GM12878 (cell line): Measurements from ENCODE around the gene NAV1.

Experiments
- ATF2 ChIP-seq: IDR thresholded peaks from 2 replicates; pipeline ENCODE4 v1.6.1; 2012; ENCODE audit warnings: low read length, inconsistent platforms
- CTCF ChIP-seq, 3 experiments: IDR thresholded peaks in 2 of 3; conservative IDR thresholded peaks in 1 of 3; 2 replicates each; pipeline ENCODE4 v1.5.1; 2011; ENCODE audit warnings: low read depth in 3 of 3, low read length in 3 of 3, mild to moderate bottlenecking in 3 of 3, control low read depth in 2 of 3, moderate library complexity in 2 of 3, inconsistent platforms in 1 of 3, mixed read lengths in 1 of 3; ENCODE audit not compliant: control insufficient read depth in 2 of 3, insufficient read depth in 1 of 3; ENCODE audit errors: extremely low read depth in 1 of 3
- MAX ChIP-seq: IDR thresholded peaks from 2 replicates; pipeline ENCODE4 v1.6.1; 2012; ENCODE audit warnings: low read depth, low read length, improper control_type of control experiment
- POLR2A ChIP-seq: IDR thresholded peaks from 2 replicates; pipeline ENCODE4 v1.6.1; 2011; ENCODE audit warnings: low read depth, mild to moderate bottlenecking, low read length
- TF ChIP-seq, protein P1 (sequence below): IDR thresholded peaks from 2 replicates; pipeline ENCODE4 v1.6.1; 2012; ENCODE audit warnings: low read depth, low read length, improper control_type of control experiment
- TF ChIP-seq, protein P2 (sequence below): fragments of 450-650 bp; IDR thresholded peaks from 2 replicates; pipeline ENCODE4 v1.6.1; 2016; ENCODE audit warnings: mild to moderate bottlenecking

DNA sequence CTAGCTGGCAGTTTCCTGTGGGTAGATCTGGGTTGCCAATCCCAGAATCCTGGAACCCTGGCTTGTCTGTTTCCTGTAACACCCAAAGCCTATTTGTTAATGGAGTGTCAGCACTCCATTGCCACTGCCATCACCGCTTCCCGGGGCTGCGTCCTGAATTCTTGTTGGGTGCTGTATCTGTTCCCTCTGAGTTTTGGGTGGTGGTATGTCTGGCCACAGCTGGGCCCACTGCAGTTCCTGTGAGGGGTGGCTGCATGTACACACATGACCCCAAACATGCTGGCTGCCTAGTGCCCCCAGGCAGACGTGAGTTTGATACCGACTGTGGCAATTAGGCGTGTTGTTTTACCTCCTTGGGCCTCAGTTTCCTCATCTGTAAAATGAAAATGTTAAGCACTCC lies 29.3 kb downstream of the NAV1 start:
- TF ChIP-seq, protein P1, sequence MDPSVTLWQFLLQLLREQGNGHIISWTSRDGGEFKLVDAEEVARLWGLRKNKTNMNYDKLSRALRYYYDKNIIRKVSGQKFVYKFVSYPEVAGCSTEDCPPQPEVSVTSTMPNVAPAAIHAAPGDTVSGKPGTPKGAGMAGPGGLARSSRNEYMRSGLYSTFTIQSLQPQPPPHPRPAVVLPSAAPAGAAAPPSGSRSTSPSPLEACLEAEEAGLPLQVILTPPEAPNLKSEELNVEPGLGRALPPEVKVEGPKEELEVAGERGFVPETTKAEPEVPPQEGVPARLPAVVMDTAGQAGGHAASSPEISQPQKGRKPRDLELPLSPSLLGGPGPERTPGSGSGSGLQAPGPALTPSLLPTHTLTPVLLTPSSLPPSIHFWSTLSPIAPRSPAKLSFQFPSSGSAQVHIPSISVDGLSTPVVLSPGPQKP = no peak
- TF ChIP-seq POLR2A (no peak), ATF2 (no peak), MAX (no peak), CTCF (IDR thresholded peaks at IDR 0.05 in 2 of 3, conservative IDR thresholded peaks at IDR 0.05 in 1 of 3; ENCODE audit: control insufficient read depth in 2 of 3, extremely low read depth in 1 of 3, insufficient read depth in 1 of 3, low read depth in 3 of 3, low read length in 3 of 3) (no peak)
- TF ChIP-seq, protein P2, sequence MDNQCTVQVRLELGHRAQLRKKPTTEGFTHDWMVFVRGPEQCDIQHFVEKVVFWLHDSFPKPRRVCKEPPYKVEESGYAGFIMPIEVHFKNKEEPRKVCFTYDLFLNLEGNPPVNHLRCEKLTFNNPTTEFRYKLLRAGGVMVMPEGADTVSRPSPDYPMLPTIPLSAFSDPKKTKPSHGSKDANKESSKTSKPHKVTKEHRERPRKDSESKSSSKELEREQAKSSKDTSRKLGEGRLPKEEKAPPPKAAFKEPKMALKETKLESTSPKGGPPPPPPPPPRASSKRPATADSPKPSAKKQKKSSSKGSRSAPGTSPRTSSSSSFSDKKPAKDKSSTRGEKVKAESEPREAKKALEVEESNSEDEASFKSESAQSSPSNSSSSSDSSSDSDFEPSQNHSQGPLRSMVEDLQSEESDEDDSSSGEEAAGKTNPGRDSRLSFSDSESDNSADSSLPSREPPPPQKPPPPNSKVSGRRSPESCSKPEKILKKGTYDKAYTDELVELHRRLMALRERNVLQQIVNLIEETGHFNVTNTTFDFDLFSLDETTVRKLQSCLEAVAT = no peak
